B cell (primary cell): ENCODE results near the gene POU2AF2. TPM values are rescaled to one million over a fixed set of nuclear protein-coding genes. Genes with fewer than 3 reads are reported as not detected.

Experiments used
- ATAC-seq: fragments of 200-7000 bp; cut with Tn5 transposase; one replicate; pipeline ENCODE4 v1.10.0; 2021; ENCODE audit warnings: low read depth, mild to moderate bottlenecking, moderate number of reproducible peaks, moderate library complexity
- CTCF ChIA-PET: fragments of 350-600 bp; sonication (Branson Sonifier 250); formaldehyde crosslinking; loops from one replicate; lab custom pipeline; 2021; ENCODE audit warnings: antibody characterized with exemption, inconsistent platforms; lab: Charles Lee
- POLR2A ChIA-PET: fragments of 350-600 bp; sonication (Branson Sonifier 250); formaldehyde crosslinking; loops from one replicate; lab custom pipeline; 2021; ENCODE audit warnings: antibody characterized with exemption; lab: Charles Lee
- DNase-seq: peaks from one replicate; pipeline ENCODE4 v3.0.0; 2013
- H2AFZ ChIP-seq: 2 replicates; pipeline ENCODE4 v1.6.1; 2012; ENCODE audit warnings: mild to moderate bottlenecking, low read depth, low read length; ENCODE audit not compliant: insufficient read depth, poor library complexity, severe bottlenecking
- H3K27ac ChIP-seq, 2 donors: 1 replicate in 1 of 2; 2 replicates in 1 of 2; pipeline ENCODE4 v1.5.1; 2012 to 2013; ENCODE audit warnings: low read length in 2 of 2, mild to moderate bottlenecking in 2 of 2, moderate library complexity in 1 of 2
- H3K27me3 ChIP-seq, 4 experiments: fragments of 200-600 bp in 1 of 4; sonication (generic) in 1 of 4; replicated peaks in 1 of 4; 1 replicate in 2 of 4; 2 replicates in 2 of 4; pipeline versions ENCODE4 v1.6.1 to v1.7.0; 2013 to 2016; ENCODE audit warnings: low read length in 3 of 4, mild to moderate bottlenecking in 2 of 4, mixed read lengths in 1 of 4, moderate library complexity in 1 of 4; ENCODE audit not compliant: insufficient read depth in 4 of 4, control insufficient read depth in 3 of 4; ENCODE audit errors: control extremely low read depth in 1 of 4
- H3K36me3 ChIP-seq, 2 experiments: replicated peaks in 1 of 2; 1 replicate in 1 of 2; 2 replicates in 1 of 2; pipeline versions ENCODE4 v1.6.1 to v1.7.1; 2013; ENCODE audit warnings: low read length in 1 of 2; ENCODE audit not compliant: insufficient read depth in 2 of 2, control insufficient read depth in 1 of 2; ENCODE audit errors: control extremely low read depth in 1 of 2, extremely low read depth in 1 of 2
- H3K4me1 ChIP-seq, 2 donors: fragments of 200-600 bp in 1 of 2; sonication (generic) in 1 of 2; 1 replicate in 1 of 2; 2 replicates in 1 of 2; pipeline versions ENCODE4 v1.5.1 to v1.6.1; 2013 to 2017; ENCODE audit warnings: low read length in 2 of 2; ENCODE audit not compliant: control insufficient read depth in 2 of 2, insufficient read depth in 2 of 2
- H3K4me2 ChIP-seq: replicated peaks from 2 replicates; pipeline ENCODE3; 2012; ENCODE audit warnings: mild to moderate bottlenecking, low read depth, low read length; ENCODE audit not compliant: poor library complexity, severe bottlenecking
- H3K4me3 ChIP-seq, 5 experiments: fragments of 200-600 bp in 1 of 5; sonication (generic) in 1 of 5; 1 replicate in 3 of 5; 2 replicates in 2 of 5; pipeline versions ENCODE4 v1.5.1 to v1.7.0; 2011 to 2016; ENCODE audit warnings: low read length in 4 of 5, mild to moderate bottlenecking in 4 of 5, low read depth in 2 of 5, control low read depth in 1 of 5, moderate library complexity in 1 of 5; ENCODE audit not compliant: insufficient read depth in 1 of 5; ENCODE audit errors: control extremely low read depth in 1 of 5, extremely low read depth in 1 of 5
- H3K79me2 ChIP-seq: fragments of 200-600 bp; sonication (generic); one replicate; pipeline ENCODE4 v1.6.0; 2016; ENCODE audit warnings: low read length; ENCODE audit not compliant: control insufficient read depth, insufficient read depth
- H3K9ac ChIP-seq: fragments of 200-600 bp; sonication (generic); 2 replicates; pipeline ENCODE4 v1.6.1; 2017; ENCODE audit warnings: mild to moderate bottlenecking, low read length, moderate library complexity
- H3K9me3 ChIP-seq, 3 donors: one replicate each; pipeline versions ENCODE4 v1.6.1 to v1.7.1; 2013; ENCODE audit warnings: low read length in 2 of 3; ENCODE audit not compliant: control insufficient read depth in 2 of 3, insufficient read depth in 1 of 3; ENCODE audit errors: control extremely low read depth in 1 of 3
- H4K20me1 ChIP-seq: 2 replicates; pipeline ENCODE4 v1.6.0; 2012; ENCODE audit warnings: mild to moderate bottlenecking, low read length; ENCODE audit not compliant: insufficient read depth, control insufficient read depth, poor library complexity, severe bottlenecking
- H3K27ac Mint-ChIP-seq: one replicate; pipeline ENCODE4 v1.8.0; 2021; ENCODE audit warnings: mixed read lengths
- H3K27me3 Mint-ChIP-seq: one replicate; pipeline ENCODE4 v1.8.0; 2021; ENCODE audit warnings: mixed read lengths
- H3K4me1 Mint-ChIP-seq: one replicate; pipeline ENCODE4 v1.8.0; 2021; ENCODE audit warnings: mixed read lengths
- H3K4me3 Mint-ChIP-seq: one replicate; pipeline ENCODE4 v1.8.0; 2021; ENCODE audit warnings: mixed read lengths
- H3K9me3 Mint-ChIP-seq: one replicate; pipeline ENCODE4 v1.8.0; 2022; ENCODE audit warnings: mixed read lengths; ENCODE audit not compliant: insufficient read depth
- EZH2 ChIP-seq: IDR thresholded peaks from 2 replicates; pipeline ENCODE4 v1.6.1; 2012; ENCODE audit warnings: borderline replicate concordance, low read depth, mild to moderate bottlenecking, moderate library complexity, low read length; ENCODE audit not compliant: insufficient read depth, poor library complexity, severe bottlenecking
- WGBS: methylation state at CpG from one replicate; pipeline ENCODE4 v1.1.5; 2013; ENCODE audit warnings: missing lambda C conversion rate; ENCODE audit not compliant: insufficient coverage; 5-methylcytosine and 5-hydroxymethylcytosine counted together
- intact Hi-C: fragments of 100-400 bp; cut with micrococcal nuclease; formaldehyde crosslinking; loops from one replicate; pipeline ENCODE4 v1.10.0; 2022
- polyA plus RNA-seq: library from polyadenylated mRNA; depleted of rRNA; stranded (reverse); fragments of >200 nt; gene quantifications from 2 replicates; pipeline ENCODE4 v1.2.3, GENCODE V29; 2012
- total RNA-seq, 2 donors: library from RNA; stranded (reverse); fragments of 120-200 nt in 1 of 2; gene quantifications; 1 replicate in 1 of 2; 2 replicates in 1 of 2; pipeline versions ENCODE4 v1.2.3 to v1.2.4, GENCODE V29; 2013 to 2022
- TF ChIP-seq, protein P1 (sequence below): fragments of 200-600 bp; IDR thresholded peaks from one replicate; pipeline ENCODE4 v1.8.0; 2022; ENCODE audit warnings: antibody characterized with exemption, mild to moderate bottlenecking

Gene POU2AF2
- total and polyA plus RNA-seq, 2 donors (not counting 1 experiment from before 2014, with no cell fraction given) = not detected

DNA sequence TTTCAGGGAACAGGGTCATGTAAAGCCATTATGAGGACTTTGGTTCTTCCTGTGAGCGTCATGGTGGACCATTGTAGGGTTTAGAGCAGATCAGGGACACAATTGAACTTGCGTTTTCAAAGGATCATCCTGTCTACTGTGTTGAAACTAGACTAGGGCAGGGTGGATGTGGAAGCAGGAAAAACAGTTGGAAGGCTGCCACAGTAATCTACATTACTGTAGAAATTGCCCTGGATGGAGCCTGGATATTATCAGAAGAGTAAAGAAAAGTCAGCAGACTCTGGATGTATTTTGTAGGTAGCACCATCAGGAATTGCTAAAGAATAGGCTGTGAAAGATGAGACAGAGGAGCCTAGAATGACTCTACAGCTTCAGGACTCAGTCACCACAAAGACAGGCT is 5.4 kb downstream of the POU2AF2 start:
- no peak overlapping the region for H3K9ac ChIP-seq
- peaks cover 0 to 14% (median 0%) of the 10 kb centered on the region in 4 experiments for H3K27me3 ChIP-seq
- peaks cover 0 to 3% of the 10 kb centered on the region in 2 donors for H3K4me1 ChIP-seq
- DNase-seq = no peak
- ChIA-PET POLR2A (no interaction called here), CTCF (no interaction called here)
- ATAC-seq = no peak
- H3K27ac Mint-ChIP-seq = no peak overlapping the region
- no peaks in the 10 kb centered on the region for H4K20me1 ChIP-seq
- WGBS = 84% methylated on average over 2 of the region's 2 CpGs
- H2AFZ ChIP-seq = no peak overlapping the region
- no peak overlapping the region for H3K4me3 Mint-ChIP-seq
- no peaks in the 10 kb centered on the region for H3K36me3 ChIP-seq
- no peaks in the 10 kb centered on the region for H3K4me1 Mint-ChIP-seq
- no peaks in the 10 kb centered on the region for H3K79me2 ChIP-seq
- peaks cover 27% of the 10 kb centered on the region for H3K27me3 Mint-ChIP-seq
- H3K4me3 ChIP-seq = no peak overlapping the region
- intact Hi-C loops = no loop called here
- H3K4me2 ChIP-seq = no peak overlapping the region
- no peaks in the 10 kb centered on the region for H3K9me3 Mint-ChIP-seq
- no peak overlapping the region for H3K27ac ChIP-seq
- TF ChIP-seq, protein P1, sequence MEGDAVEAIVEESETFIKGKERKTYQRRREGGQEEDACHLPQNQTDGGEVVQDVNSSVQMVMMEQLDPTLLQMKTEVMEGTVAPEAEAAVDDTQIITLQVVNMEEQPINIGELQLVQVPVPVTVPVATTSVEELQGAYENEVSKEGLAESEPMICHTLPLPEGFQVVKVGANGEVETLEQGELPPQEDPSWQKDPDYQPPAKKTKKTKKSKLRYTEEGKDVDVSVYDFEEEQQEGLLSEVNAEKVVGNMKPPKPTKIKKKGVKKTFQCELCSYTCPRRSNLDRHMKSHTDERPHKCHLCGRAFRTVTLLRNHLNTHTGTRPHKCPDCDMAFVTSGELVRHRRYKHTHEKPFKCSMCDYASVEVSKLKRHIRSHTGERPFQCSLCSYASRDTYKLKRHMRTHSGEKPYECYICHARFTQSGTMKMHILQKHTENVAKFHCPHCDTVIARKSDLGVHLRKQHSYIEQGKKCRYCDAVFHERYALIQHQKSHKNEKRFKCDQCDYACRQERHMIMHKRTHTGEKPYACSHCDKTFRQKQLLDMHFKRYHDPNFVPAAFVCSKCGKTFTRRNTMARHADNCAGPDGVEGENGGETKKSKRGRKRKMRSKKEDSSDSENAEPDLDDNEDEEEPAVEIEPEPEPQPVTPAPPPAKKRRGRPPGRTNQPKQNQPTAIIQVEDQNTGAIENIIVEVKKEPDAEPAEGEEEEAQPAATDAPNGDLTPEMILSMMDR = no peak
- TF ChIP-seq EZH2 = no peak
- no peaks in the 10 kb centered on the region for H3K9me3 ChIP-seq

DNA sequence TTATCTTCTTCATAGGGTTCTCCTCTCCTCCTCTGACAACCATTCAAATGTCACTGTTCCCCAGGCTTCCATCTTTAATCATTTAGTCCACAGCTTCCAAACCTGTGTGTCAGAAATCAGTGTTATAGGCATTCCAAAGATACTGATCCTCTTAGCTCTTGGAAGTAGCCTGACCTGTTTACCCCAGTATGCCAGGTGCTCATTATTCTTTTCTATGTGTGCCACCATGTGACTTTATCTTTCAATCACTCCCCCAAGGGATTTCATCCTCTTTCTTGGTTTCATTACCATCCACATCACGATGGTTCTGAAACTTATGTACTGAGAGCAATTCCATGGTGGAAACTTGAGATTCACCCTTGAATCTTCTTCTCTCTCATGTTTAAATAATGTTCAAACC is 7.6 kb downstream of the POU2AF2 start:
- Mint-ChIP-seq H3K27me3 (peaks cover 20% of the 10 kb centered on the region), H3K9me3 (no peaks in the 10 kb centered on the region), H3K4me1 (no peaks in the 10 kb centered on the region), H3K27ac (no peak overlapping the region), H3K4me3 (no peak overlapping the region)
- Histone ChIP-seq H3K4me2 (no peak overlapping the region), H4K20me1 (no peaks in the 10 kb centered on the region), H3K27me3 (peaks cover 0 to 14% (median 0%) of the 10 kb centered on the region in 4 experiments), H3K4me3 (no peak overlapping the region), H2AFZ (no peak overlapping the region), H3K79me2 (no peaks in the 10 kb centered on the region), H3K4me1 (peaks cover 0 to 3% of the 10 kb centered on the region in 2 donors), H3K27ac (no peak overlapping the region), H3K9me3 (no peaks in the 10 kb centered on the region), H3K36me3 (no peaks in the 10 kb centered on the region), H3K9ac (no peak overlapping the region)
- no peak for DNase-seq
- no peak for TF ChIP-seq EZH2
- TF ChIP-seq, protein P1 = no peak
- CTCF ChIA-PET = no interaction called here
- WGBS = 0% methylated on average over 1 of the region's 1 CpG
- POLR2A ChIA-PET = no interaction called here
- ATAC-seq = peak; percentile 24
- intact Hi-C loops = no loop called here
